ENCODE results near the gene CD99.
"Not testable (repeated sequence)": the region's sequence is repeated elsewhere in the genome, so short reads cannot be mapped to it uniquely, and the experiment has no call there.

The CD99 gene

DNA sequence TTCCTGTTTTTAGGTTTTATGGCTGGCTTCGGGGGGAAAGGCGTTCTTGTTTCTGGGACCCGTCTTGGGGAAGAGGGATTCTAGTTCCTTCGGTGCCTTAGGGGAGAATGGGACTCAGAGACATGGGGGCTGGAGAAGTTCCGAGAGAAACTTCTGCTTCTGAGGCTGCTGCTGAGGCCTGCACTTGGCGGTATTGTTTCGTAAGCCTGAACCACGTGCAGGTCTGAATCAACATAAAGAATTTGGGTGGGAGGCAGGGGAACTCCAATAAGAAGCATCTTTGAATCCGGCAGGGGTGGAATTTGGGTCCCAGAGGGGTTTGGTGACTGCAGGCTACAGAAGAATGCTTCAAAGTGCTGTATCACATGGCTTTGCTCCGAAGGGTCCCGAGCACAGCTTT, 75.8 kb downstream of the CD99 start:
- H4K20me1 ChIP-seq (ENCODE audit: insufficient read depth, low read length), result no peaks in the 10 kb centered on the region
- H3K9ac ChIP-seq (ENCODE audit: low read length), result no peak overlapping the region
- TF ChIP-seq, protein P1, sequence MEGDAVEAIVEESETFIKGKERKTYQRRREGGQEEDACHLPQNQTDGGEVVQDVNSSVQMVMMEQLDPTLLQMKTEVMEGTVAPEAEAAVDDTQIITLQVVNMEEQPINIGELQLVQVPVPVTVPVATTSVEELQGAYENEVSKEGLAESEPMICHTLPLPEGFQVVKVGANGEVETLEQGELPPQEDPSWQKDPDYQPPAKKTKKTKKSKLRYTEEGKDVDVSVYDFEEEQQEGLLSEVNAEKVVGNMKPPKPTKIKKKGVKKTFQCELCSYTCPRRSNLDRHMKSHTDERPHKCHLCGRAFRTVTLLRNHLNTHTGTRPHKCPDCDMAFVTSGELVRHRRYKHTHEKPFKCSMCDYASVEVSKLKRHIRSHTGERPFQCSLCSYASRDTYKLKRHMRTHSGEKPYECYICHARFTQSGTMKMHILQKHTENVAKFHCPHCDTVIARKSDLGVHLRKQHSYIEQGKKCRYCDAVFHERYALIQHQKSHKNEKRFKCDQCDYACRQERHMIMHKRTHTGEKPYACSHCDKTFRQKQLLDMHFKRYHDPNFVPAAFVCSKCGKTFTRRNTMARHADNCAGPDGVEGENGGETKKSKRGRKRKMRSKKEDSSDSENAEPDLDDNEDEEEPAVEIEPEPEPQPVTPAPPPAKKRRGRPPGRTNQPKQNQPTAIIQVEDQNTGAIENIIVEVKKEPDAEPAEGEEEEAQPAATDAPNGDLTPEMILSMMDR (IDR thresholded peaks at IDR 0.05; ENCODE audit: low read depth, low read length), result no peak
- no peak for TF ChIP-seq EZH2phosphoT487 (IDR thresholded peaks at IDR 0.05; ENCODE audit: low read depth)
- no peak overlapping the region for H2AFZ ChIP-seq (ENCODE audit: low read depth, low read length)
- H3K4me1 ChIP-seq (ENCODE audit: low read length), result no peaks in the 10 kb centered on the region
- no peaks in the 10 kb centered on the region for H3K36me3 ChIP-seq (replicated peaks; ENCODE audit: low read depth, low read length)
- H3K27me3 ChIP-seq (ENCODE audit: low read depth, low read length), result peaks cover 6% of the 10 kb centered on the region; the same call in 1 of the 2 replicates
- H3K4me3 ChIP-seq (ENCODE audit: low read length), result no peak overlapping the region
- no peak overlapping the region for H3K4me2 ChIP-seq (ENCODE audit: low read length)
- no peaks in the 10 kb centered on the region for H3K9me3 ChIP-seq (ENCODE audit: insufficient read depth, low read length)
- H3K79me2 ChIP-seq (ENCODE audit: low read length), result no peaks in the 10 kb centered on the region
- no peak overlapping the region for H3K27ac ChIP-seq (ENCODE audit: low read length)

DNA sequence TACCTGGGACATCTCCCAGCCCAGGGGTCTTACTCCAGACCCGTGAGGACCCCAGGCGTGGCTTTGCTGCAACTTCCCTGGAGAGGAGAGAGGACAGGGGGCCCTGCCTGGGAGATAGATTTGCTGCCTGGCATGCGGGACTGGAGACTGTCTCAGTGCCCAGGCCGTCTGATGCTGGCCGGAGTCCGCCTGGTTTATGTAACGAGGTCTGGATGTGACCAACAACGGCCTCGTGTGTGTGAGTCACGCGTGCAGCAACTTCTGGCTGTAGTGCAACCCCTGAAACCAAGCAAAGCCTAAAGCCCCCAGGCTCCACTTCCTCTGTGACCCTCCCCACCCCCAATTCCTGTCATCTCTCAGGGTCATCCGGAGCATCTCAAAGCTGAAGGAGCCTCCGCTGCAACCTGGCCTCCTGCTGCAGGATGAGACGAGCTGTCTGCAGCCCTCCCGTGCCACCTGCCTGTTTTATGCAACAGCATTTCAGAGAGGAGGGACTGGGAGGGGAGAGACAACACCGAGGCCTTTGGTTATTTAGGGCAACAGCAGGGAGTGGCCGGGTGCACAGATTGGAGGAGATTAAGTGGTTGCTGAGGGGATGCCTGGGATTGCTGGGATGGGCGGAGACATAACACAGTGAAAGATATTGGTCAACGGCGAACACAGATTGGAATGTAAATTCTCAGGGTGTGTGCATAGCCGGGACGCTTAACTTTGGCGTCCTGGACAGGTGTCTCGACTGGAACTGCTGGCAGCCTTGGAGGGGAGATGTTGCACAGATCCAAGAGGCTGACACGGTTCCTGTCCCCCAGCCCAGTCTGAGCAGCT, 76.7 kb downstream of the CD99 start:
- peaks cover 6% of the 10 kb centered on the region; the same call in 1 of the 2 replicates for H3K27me3 ChIP-seq (ENCODE audit: low read depth, low read length)
- TF ChIP-seq, protein P1 (IDR thresholded peaks at IDR 0.05; ENCODE audit: low read depth, low read length), result no peak
- TF ChIP-seq EZH2phosphoT487 (IDR thresholded peaks at IDR 0.05; ENCODE audit: low read depth), result no peak
- no peaks in the 10 kb centered on the region for H4K20me1 ChIP-seq (ENCODE audit: insufficient read depth, low read length)
- no peaks in the 10 kb centered on the region for H3K79me2 ChIP-seq (ENCODE audit: low read length)
- no peaks in the 10 kb centered on the region for H3K9me3 ChIP-seq (ENCODE audit: insufficient read depth, low read length)
- no peak overlapping the region for H3K27ac ChIP-seq (ENCODE audit: low read length)
- H3K4me2 ChIP-seq (ENCODE audit: low read length), result no peak overlapping the region
- no peak overlapping the region for H3K9ac ChIP-seq (ENCODE audit: low read length)
- H3K36me3 ChIP-seq (replicated peaks; ENCODE audit: low read depth, low read length), result no peaks in the 10 kb centered on the region
- no peaks in the 10 kb centered on the region for H3K4me1 ChIP-seq (ENCODE audit: low read length)
- H2AFZ ChIP-seq (ENCODE audit: low read depth, low read length), result no peak overlapping the region
- H3K4me3 ChIP-seq (ENCODE audit: low read length), result no peak overlapping the region

DNA sequence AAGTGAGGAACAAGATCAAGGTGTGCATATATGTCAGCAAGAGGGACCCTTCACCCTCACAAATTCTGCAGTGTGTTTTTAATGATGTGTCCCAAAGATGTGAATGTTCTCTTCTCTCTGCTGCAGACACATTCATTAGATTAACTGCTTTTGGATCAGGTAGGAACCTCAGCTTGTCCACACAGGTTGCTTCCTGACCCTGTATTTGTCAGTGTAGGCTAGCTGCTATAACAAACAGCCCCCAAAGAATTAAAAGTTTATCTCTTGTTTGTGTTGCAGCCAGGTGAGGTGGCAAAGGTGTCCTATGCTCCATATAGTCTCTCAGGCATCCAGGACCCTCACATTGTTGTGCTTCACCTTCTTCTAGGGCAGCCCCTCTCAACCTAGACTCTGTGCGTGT, 78.5 kb downstream of the CD99 start:
- H3K27me3 ChIP-seq (ENCODE audit: low read depth, low read length), result peaks cover 8% of the 10 kb centered on the region; the same call in 1 of the 2 replicates
- H3K36me3 ChIP-seq (replicated peaks; ENCODE audit: low read depth, low read length), result no peaks in the 10 kb centered on the region
- H3K4me3 ChIP-seq (ENCODE audit: low read length), result no peak overlapping the region
- no peaks in the 10 kb centered on the region for H3K4me1 ChIP-seq (ENCODE audit: low read length)
- TF ChIP-seq, protein P1 (IDR thresholded peaks at IDR 0.05; ENCODE audit: low read depth, low read length), result no peak
- no peak for TF ChIP-seq EZH2phosphoT487 (IDR thresholded peaks at IDR 0.05; ENCODE audit: low read depth)
- no peak overlapping the region for H3K27ac ChIP-seq (ENCODE audit: low read length)
- no peak overlapping the region for H3K4me2 ChIP-seq (ENCODE audit: low read length)
- H3K9ac ChIP-seq (ENCODE audit: low read length), result no peak overlapping the region
- no peaks in the 10 kb centered on the region for H4K20me1 ChIP-seq (ENCODE audit: insufficient read depth, low read length)
- H3K79me2 ChIP-seq (ENCODE audit: low read length), result no peaks in the 10 kb centered on the region
- H3K9me3 ChIP-seq (ENCODE audit: insufficient read depth, low read length), result no peaks in the 10 kb centered on the region; the same call in 1 of the 2 replicates
- H2AFZ ChIP-seq (ENCODE audit: low read depth, low read length), result no peak overlapping the region

DNA sequence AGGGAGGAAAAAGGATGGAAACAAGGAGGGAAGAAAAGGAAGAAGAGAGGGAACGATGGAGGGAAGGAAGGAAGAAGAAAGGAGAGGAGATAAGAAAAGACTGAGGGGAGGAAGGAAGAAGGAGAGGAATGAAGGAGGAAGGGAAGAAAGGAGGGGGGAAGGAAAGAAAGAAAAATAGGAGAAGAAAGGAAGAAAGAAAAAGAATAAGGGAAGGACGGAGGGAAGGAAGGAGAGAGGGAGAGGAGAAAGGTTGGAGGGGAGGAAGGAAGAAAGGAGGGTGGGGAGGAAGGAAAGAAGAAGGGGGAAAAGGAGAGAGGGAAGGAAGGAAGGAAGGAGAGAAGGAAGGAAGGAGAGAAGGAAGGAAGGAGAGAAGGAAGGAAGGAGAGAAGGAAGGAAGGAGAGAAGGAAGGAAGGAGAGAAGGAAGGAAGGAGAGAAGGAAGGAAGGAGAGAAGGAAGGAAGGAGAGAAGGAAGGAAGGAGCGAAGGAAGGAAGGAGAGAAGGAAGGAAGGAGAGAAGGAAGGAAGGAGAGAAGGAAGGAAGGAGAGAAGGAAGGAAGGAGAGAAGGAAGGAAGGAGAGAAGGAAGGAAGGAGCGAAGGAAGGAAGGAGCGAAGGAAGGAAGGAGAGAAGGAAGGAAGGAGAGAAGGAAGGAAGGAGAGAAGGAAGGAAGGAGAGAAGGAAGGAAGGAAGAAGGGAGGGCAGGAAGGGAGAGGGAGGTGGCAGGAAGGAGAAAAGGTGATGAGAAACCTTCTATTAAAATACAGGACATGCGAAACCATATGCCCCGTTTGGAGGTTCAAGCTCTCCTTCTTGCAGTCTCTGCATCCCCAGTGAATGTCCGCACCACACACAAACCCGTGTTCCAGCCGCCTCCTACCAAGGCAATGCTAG, 82.3 kb downstream of the CD99 start:
- not testable (repeated sequence) for H3K4me1 ChIP-seq (ENCODE audit: low read length); H3K4me3 ChIP-seq (ENCODE audit: low read length); H3K9ac ChIP-seq (ENCODE audit: low read length); H3K4me2 ChIP-seq (ENCODE audit: low read length); H3K27me3 ChIP-seq (ENCODE audit: low read depth, low read length); H2AFZ ChIP-seq (ENCODE audit: low read depth, low read length); H3K36me3 ChIP-seq (replicated peaks; ENCODE audit: low read depth, low read length); H4K20me1 ChIP-seq (ENCODE audit: insufficient read depth, low read length); H3K27ac ChIP-seq (ENCODE audit: low read length); H3K79me2 ChIP-seq (ENCODE audit: low read length); H3K9me3 ChIP-seq (ENCODE audit: insufficient read depth, low read length)

Measured in OCI-LY3 (cell line).